ENCODE results near the gene NOG.

Gene NOG

DNA sequence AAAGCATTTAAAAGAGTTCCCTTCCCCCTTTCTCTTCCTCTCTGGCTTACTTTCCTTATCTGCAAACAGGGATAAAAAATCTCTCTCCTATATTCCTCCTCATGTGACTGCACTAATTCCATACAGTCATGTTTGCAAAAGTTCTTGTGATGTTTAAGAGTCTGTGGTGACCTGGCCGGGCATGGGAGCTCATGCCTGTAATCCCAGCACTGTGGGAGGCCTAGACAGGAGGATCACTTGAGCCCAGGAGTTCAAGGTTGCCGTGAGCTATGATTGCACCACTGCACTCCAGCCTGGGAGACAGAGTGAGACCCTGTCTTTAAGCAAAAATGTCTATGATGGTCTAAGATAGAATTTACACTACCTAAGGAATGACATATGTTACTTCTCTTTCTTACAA lies 19.6 kb downstream of the NOG start:
- FAIRE-seq: no peak
- DNase-seq (ENCODE audit: insufficient read length): no peak
- TF ChIP-seq TAF1 (IDR thresholded peaks at IDR 0.05; ENCODE audit: borderline replicate concordance, low read depth, low read length) (no peak), POLR2A (IDR thresholded peaks at IDR 0.05; ENCODE audit: low read depth, low read length) (no peak), POLR2AphosphoS5 (IDR thresholded peaks at IDR 0.05; ENCODE audit: low read depth, low read length) (no peak)

GRCh38 chr17:56614522-56614921 lies 21.0 kb downstream of the NOG start:
- TF ChIP-seq POLR2AphosphoS5 (IDR thresholded peaks at IDR 0.05; ENCODE audit: low read depth, low read length) (no peak), POLR2A (IDR thresholded peaks at IDR 0.05; ENCODE audit: low read depth, low read length) (no peak), TAF1 (IDR thresholded peaks at IDR 0.05; ENCODE audit: borderline replicate concordance, low read depth, low read length) (no peak)
- no peak for DNase-seq (ENCODE audit: insufficient read length)
- no peak for FAIRE-seq

GRCh38 chr17:56616239-56616638 lies 22.7 kb downstream of the NOG start:
- FAIRE-seq (no peak), DNase-seq (ENCODE audit: insufficient read length) (no peak)
- TF ChIP-seq POLR2A (IDR thresholded peaks at IDR 0.05; ENCODE audit: low read depth, low read length) (no peak), TAF1 (IDR thresholded peaks at IDR 0.05; ENCODE audit: borderline replicate concordance, low read depth, low read length) (no peak), POLR2AphosphoS5 (IDR thresholded peaks at IDR 0.05; ENCODE audit: low read depth, low read length) (no peak)

DNA sequence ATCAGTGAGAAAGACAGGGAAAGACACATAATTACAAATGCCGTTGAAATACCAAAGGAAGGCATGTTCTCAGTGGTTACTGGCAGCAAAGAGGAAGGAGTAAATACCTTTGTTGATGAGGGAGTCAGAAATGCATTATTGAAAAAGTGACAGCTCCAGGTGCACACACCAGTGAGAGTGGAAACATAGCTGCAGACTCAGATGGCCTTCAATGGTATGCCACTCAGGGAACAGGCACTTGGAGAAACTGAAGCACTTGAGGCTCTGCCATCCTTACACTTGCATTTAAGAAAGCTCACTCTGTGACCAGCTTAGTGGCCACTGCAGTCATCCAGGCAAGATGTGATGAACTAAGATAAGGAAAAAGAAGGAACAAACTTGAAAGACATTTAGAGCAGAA lies 29.9 kb downstream of the NOG start:
- FAIRE-seq (no peak), DNase-seq (ENCODE audit: insufficient read length) (no peak)
- TF ChIP-seq POLR2AphosphoS5 (IDR thresholded peaks at IDR 0.05; ENCODE audit: low read depth, low read length): no peak
- TF ChIP-seq TAF1 (IDR thresholded peaks at IDR 0.05; ENCODE audit: borderline replicate concordance, low read depth, low read length): no peak
- no peak for TF ChIP-seq POLR2A (IDR thresholded peaks at IDR 0.05; ENCODE audit: low read depth, low read length)

DNA sequence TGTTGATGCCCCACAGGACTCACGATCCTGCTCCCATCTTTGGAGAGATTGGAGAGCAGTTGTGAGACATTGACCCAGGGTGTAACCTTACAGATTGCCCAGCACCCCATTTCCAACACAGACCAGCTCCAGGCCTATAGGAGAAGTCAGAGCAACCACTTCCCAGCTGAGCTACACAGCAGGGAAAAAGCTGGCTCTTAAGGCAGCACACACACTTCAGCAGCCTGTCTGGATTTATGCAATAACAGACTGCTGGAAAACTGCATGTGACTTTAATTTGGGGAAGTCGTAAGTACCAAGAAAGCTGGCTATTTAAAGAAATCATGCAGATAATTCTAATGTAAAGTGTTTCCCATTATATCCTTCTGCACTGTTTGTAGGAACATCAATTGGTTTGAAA lies 30.8 kb downstream of the NOG start:
- DNase-seq (ENCODE audit: insufficient read length) (no peak), FAIRE-seq (no peak)
- no peak for TF ChIP-seq TAF1 (IDR thresholded peaks at IDR 0.05; ENCODE audit: borderline replicate concordance, low read depth, low read length)
- no peak for TF ChIP-seq POLR2A (IDR thresholded peaks at IDR 0.05; ENCODE audit: low read depth, low read length)
- TF ChIP-seq POLR2AphosphoS5 (IDR thresholded peaks at IDR 0.05; ENCODE audit: low read depth, low read length): no peak

- DNase-seq (ENCODE audit: insufficient read length) (no peak), FAIRE-seq (no peak)
- no peak for TF ChIP-seq POLR2AphosphoS5 (IDR thresholded peaks at IDR 0.05; ENCODE audit: low read depth, low read length)
Observed at GRCh38 chr17:56624912-56625311, 31.4 kb downstream of the NOG start.

GRCh38 chr17:56629531-56630075 lies 36.1 kb downstream of the NOG start:
- TF ChIP-seq POLR2AphosphoS5 (IDR thresholded peaks at IDR 0.05; ENCODE audit: low read depth, low read length): no peak
- TF ChIP-seq POLR2A (IDR thresholded peaks at IDR 0.05; ENCODE audit: low read depth, low read length): no peak
- no peak for TF ChIP-seq TAF1 (IDR thresholded peaks at IDR 0.05; ENCODE audit: borderline replicate concordance, low read depth, low read length)
- no peak for FAIRE-seq
- no peak for DNase-seq (ENCODE audit: insufficient read length)

- FAIRE-seq (no peak), DNase-seq (ENCODE audit: insufficient read length) (no peak)
- TF ChIP-seq POLR2A (IDR thresholded peaks at IDR 0.05; ENCODE audit: low read depth, low read length): no peak
- no peak for TF ChIP-seq POLR2AphosphoS5 (IDR thresholded peaks at IDR 0.05; ENCODE audit: low read depth, low read length)
- no peak for TF ChIP-seq TAF1 (IDR thresholded peaks at IDR 0.05; ENCODE audit: borderline replicate concordance, low read depth, low read length)
Observed at GRCh38 chr17:56630202-56630601, 36.7 kb downstream of the NOG start.

GRCh38 chr17:56633681-56634080 lies 40.2 kb downstream of the NOG start:
- TF ChIP-seq TAF1 (IDR thresholded peaks at IDR 0.05; ENCODE audit: borderline replicate concordance, low read depth, low read length) (no peak), POLR2A (IDR thresholded peaks at IDR 0.05; ENCODE audit: low read depth, low read length) (no peak), POLR2AphosphoS5 (IDR thresholded peaks at IDR 0.05; ENCODE audit: low read depth, low read length) (no peak)
- FAIRE-seq (no peak), DNase-seq (ENCODE audit: insufficient read length) (no peak)

DNA sequence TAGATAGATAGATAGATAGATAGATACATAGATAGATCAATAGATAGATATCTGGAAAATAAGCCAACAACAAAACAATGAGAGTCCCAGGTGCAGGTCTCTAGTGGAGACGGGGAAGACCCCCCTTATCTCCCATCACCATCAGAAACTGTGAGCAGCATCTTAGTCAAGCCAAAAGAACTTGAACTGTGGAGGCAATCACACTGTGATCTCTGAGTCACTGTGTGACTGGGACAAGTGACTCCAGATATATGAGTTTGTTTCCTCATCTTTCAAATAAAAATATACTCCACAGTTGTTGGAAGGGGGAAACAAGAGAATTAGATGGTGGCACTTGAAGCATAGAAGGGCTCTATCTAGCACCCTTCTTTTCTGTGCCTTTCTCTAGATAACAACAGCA lies 42.1 kb downstream of the NOG start:
- DNase-seq (ENCODE audit: insufficient read length) (no peak), FAIRE-seq (no peak)
- no peak for TF ChIP-seq POLR2AphosphoS5 (IDR thresholded peaks at IDR 0.05; ENCODE audit: low read depth, low read length)
- no peak for TF ChIP-seq POLR2A (IDR thresholded peaks at IDR 0.05; ENCODE audit: low read depth, low read length)
- no peak for TF ChIP-seq TAF1 (IDR thresholded peaks at IDR 0.05; ENCODE audit: borderline replicate concordance, low read depth, low read length)

GRCh38 chr17:56636265-56636664 lies 42.8 kb downstream of the NOG start:
- DNase-seq (ENCODE audit: insufficient read length) (no peak), FAIRE-seq (no peak)
- TF ChIP-seq POLR2AphosphoS5 (IDR thresholded peaks at IDR 0.05; ENCODE audit: low read depth, low read length) (no peak), POLR2A (IDR thresholded peaks at IDR 0.05; ENCODE audit: low read depth, low read length) (no peak), TAF1 (IDR thresholded peaks at IDR 0.05; ENCODE audit: borderline replicate concordance, low read depth, low read length) (no peak)

DNA sequence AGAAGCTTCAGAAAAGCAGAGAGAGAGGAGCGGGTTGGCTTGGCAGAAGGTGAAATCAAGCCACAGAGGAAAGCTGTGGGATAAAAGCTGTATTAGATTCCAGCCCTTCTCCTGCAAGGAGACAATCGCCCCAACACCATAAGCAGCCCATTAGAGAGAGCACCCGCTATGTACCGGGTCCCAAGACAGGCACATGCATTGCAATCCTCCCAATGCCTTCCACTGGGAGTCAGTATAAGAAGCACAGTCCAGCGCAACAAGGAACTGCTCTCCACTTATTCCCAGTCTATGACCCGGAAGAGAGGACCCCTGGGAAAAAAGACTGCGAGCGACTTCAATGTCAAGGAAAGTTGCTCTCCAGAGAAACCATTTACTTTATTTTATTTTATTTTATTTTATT lies 43.8 kb downstream of the NOG start:
- FAIRE-seq (no peak), DNase-seq (ENCODE audit: insufficient read length) (no peak)
- TF ChIP-seq TAF1 (IDR thresholded peaks at IDR 0.05; ENCODE audit: borderline replicate concordance, low read depth, low read length) (no peak), POLR2AphosphoS5 (IDR thresholded peaks at IDR 0.05; ENCODE audit: low read depth, low read length) (no peak), POLR2A (IDR thresholded peaks at IDR 0.05; ENCODE audit: low read depth, low read length) (no peak)

- FAIRE-seq: no peak
- no peak for TF ChIP-seq POLR2A (IDR thresholded peaks at IDR 0.05; ENCODE audit: low read depth, low read length)
- no peak for TF ChIP-seq TAF1 (IDR thresholded peaks at IDR 0.05; ENCODE audit: borderline replicate concordance, low read depth, low read length)
- no peak for TF ChIP-seq POLR2AphosphoS5 (IDR thresholded peaks at IDR 0.05; ENCODE audit: low read depth, low read length)
- no peak for DNase-seq (ENCODE audit: insufficient read length)
Observed at GRCh38 chr17:56638591-56639051, 45.1 kb downstream of the NOG start.
